Astrocyte (in vitro differentiated cells and primary cell): Measurements from ENCODE around the gene VWA8. TPM values are rescaled to one million over a fixed set of nuclear protein-coding genes. Genes with fewer than 3 reads are reported as not detected.

Experiments used
- DNase-seq: peaks from one replicate; pipeline ENCODE4 v3.0.0-alpha.2; 2010; ENCODE audit warnings: low read depth
- FAIRE-seq: peaks from 2 replicates; lab custom pipeline; 2011; peaks lifted over from hg19 to GRCh38; lab: Jason Lieb, UNC
- H2AFZ ChIP-seq: 2 replicates; pipeline ENCODE4 v1.6.0; 2012; ENCODE audit warnings: low read depth, low read length, inconsistent platforms
- H3K27ac ChIP-seq: 2 replicates; pipeline ENCODE4 v1.5.1; 2011; ENCODE audit warnings: low read depth, low read length, inconsistent platforms
- H3K27me3 ChIP-seq: 2 replicates; pipeline ENCODE4 v1.6.0; 2011; ENCODE audit warnings: low read length, inconsistent platforms; ENCODE audit not compliant: insufficient read depth
- H3K36me3 ChIP-seq: 2 replicates; pipeline ENCODE4 v1.5.1; 2011; ENCODE audit warnings: low read length, inconsistent platforms; ENCODE audit not compliant: insufficient read depth
- H3K4me1 ChIP-seq: 2 replicates; pipeline ENCODE4 v1.5.1; 2011; ENCODE audit warnings: low read length, inconsistent platforms; ENCODE audit not compliant: insufficient read depth
- H3K4me2 ChIP-seq: 2 replicates; pipeline ENCODE4 v1.6.0; 2012; ENCODE audit warnings: low read length, inconsistent platforms
- H3K4me3 ChIP-seq: 2 replicates; pipeline ENCODE4 v1.5.1; 2011; ENCODE audit warnings: low read depth, mild to moderate bottlenecking, low read length, inconsistent platforms; ENCODE audit not compliant: insufficient read depth
- H3K79me2 ChIP-seq: 2 replicates; pipeline ENCODE4 v1.6.0; 2012; ENCODE audit warnings: mild to moderate bottlenecking, low read length, inconsistent platforms; ENCODE audit not compliant: insufficient read depth
- H3K9ac ChIP-seq: 2 replicates; pipeline ENCODE4 v1.6.0; 2012; ENCODE audit warnings: mild to moderate bottlenecking, low read length, inconsistent platforms
- H3K9me3 ChIP-seq: 2 replicates; pipeline ENCODE4 v1.5.1; 2012; ENCODE audit warnings: low read depth, mild to moderate bottlenecking, low read length, inconsistent platforms; ENCODE audit not compliant: insufficient read depth
- H4K20me1 ChIP-seq: 2 replicates; pipeline ENCODE4 v1.6.0; 2012; ENCODE audit warnings: low read length, inconsistent platforms; ENCODE audit not compliant: insufficient read depth
- H3K27ac Mint-ChIP-seq: one replicate; pipeline ENCODE4 v1.8.0; 2021; ENCODE audit warnings: mild to moderate bottlenecking, mixed read lengths; ENCODE audit not compliant: unreplicated experiment
- H3K27me3 Mint-ChIP-seq: one replicate; pipeline ENCODE4 v1.8.0; 2021; ENCODE audit warnings: low read depth, mixed read lengths; ENCODE audit not compliant: unreplicated experiment
- H3K36me3 Mint-ChIP-seq: one replicate; pipeline ENCODE4 v1.8.0; 2021; ENCODE audit warnings: low read depth, mixed read lengths; ENCODE audit not compliant: unreplicated experiment
- H3K4me1 Mint-ChIP-seq: one replicate; pipeline ENCODE4 v1.8.0; 2021; ENCODE audit warnings: low read depth, mixed read lengths; ENCODE audit not compliant: unreplicated experiment
- H3K4me3 Mint-ChIP-seq: one replicate; pipeline ENCODE4 v1.8.0; 2021; ENCODE audit warnings: mild to moderate bottlenecking, moderate library complexity, mixed read lengths; ENCODE audit not compliant: unreplicated experiment
- H3K9me3 Mint-ChIP-seq: one replicate; pipeline ENCODE4 v1.8.0; 2021; ENCODE audit warnings: mild to moderate bottlenecking, mixed read lengths; ENCODE audit not compliant: unreplicated experiment
- CTCF ChIP-seq: IDR thresholded peaks from 2 replicates; pipeline ENCODE4 v1.5.1; 2011; ENCODE audit warnings: low read depth, mild to moderate bottlenecking, inconsistent platforms, low read length, moderate library complexity; ENCODE audit not compliant: insufficient read depth
- EZH2 ChIP-seq: IDR thresholded peaks from 2 replicates; pipeline ENCODE4 v1.6.1; 2012; ENCODE audit warnings: mild to moderate bottlenecking, low read length, inconsistent platforms; ENCODE audit not compliant: insufficient read depth
- total RNA-seq: library from RNA; stranded (reverse); gene quantifications from 2 replicates; pipeline ENCODE4 v1.2.1, GENCODE V29; 2021

VWA8 gene
- total RNA-seq, 1 donor from 2014 or later = 15.6 TPM

- H3K27me3 Mint-ChIP-seq = no peaks in the 10 kb centered on the region
- no peak overlapping the region for H3K4me2 ChIP-seq
These were observed 22.0 kb downstream of the VWA8 start for GRCh38 chr13:41938918-41939317.

GRCh38 chr13:41937388-41937787, 23.5 kb downstream of the VWA8 start:
- Mint-ChIP-seq H3K9me3 (peaks cover 4% of the 10 kb centered on the region), H3K27me3 (no peaks in the 10 kb centered on the region), H3K27ac (no peak overlapping the region), H3K4me1 (peaks cover 8% of the 10 kb centered on the region), H3K36me3 (peaks cover 7% of the 10 kb centered on the region), H3K4me3 (no peak overlapping the region)
- no peak for TF ChIP-seq CTCF
- TF ChIP-seq EZH2 = no peak
- Histone ChIP-seq H3K4me2 (no peak overlapping the region), H4K20me1 (peaks cover 2% of the 10 kb centered on the region), H3K9ac (no peak overlapping the region), H2AFZ (no peak overlapping the region), H3K9me3 (no peaks in the 10 kb centered on the region), H3K4me1 (no peaks in the 10 kb centered on the region), H3K4me3 (no peak overlapping the region), H3K27me3 (no peaks in the 10 kb centered on the region), H3K36me3 (no peaks in the 10 kb centered on the region), H3K79me2 (no peaks in the 10 kb centered on the region), H3K27ac (no peak overlapping the region)
- DNase-seq (no peak), FAIRE-seq (no peak)

More at GRCh38 chr13:41938918-41939317, 22.0 kb downstream of the VWA8 start:
- no peaks in the 10 kb centered on the region for H3K27me3 ChIP-seq
- peaks cover 11% of the 10 kb centered on the region for H3K4me1 Mint-ChIP-seq
- H3K27ac ChIP-seq = no peak overlapping the region
- no peaks in the 10 kb centered on the region for H3K9me3 ChIP-seq
- FAIRE-seq (no peak), DNase-seq (no peak)
- H3K79me2 ChIP-seq = no peaks in the 10 kb centered on the region
- TF ChIP-seq CTCF = no peak
- no peak for TF ChIP-seq EZH2
- no peak overlapping the region for H3K4me3 ChIP-seq
- no peaks in the 10 kb centered on the region for H3K9me3 Mint-ChIP-seq
- H3K36me3 Mint-ChIP-seq = peaks cover 7% of the 10 kb centered on the region
- no peak overlapping the region for H3K27ac Mint-ChIP-seq
- no peaks in the 10 kb centered on the region for H3K4me1 ChIP-seq
- peaks cover 7% of the 10 kb centered on the region for H4K20me1 ChIP-seq
- H3K36me3 ChIP-seq = no peaks in the 10 kb centered on the region
- no peak overlapping the region for H3K9ac ChIP-seq
- H3K4me3 Mint-ChIP-seq = no peak overlapping the region
- no peak overlapping the region for H2AFZ ChIP-seq

GRCh38 chr13:41935501-41935900, 25.4 kb downstream of the VWA8 start:
- no peaks in the 10 kb centered on the region for H3K27me3 Mint-ChIP-seq
- no peak for FAIRE-seq
- Histone ChIP-seq H3K27me3 (no peaks in the 10 kb centered on the region), H3K9ac (no peak overlapping the region), H2AFZ (no peak overlapping the region), H3K79me2 (no peaks in the 10 kb centered on the region), H3K27ac (no peak overlapping the region), H3K36me3 (no peaks in the 10 kb centered on the region), H3K4me1 (no peaks in the 10 kb centered on the region), H3K9me3 (no peaks in the 10 kb centered on the region), H3K4me3 (no peak overlapping the region), H3K4me2 (no peak overlapping the region), H4K20me1 (no peaks in the 10 kb centered on the region)
- peaks cover 9% of the 10 kb centered on the region for H3K36me3 Mint-ChIP-seq
- no peak overlapping the region for H3K4me3 Mint-ChIP-seq
- no peaks in the 10 kb centered on the region for H3K4me1 Mint-ChIP-seq
- DNase-seq = no peak
- no peak overlapping the region for H3K27ac Mint-ChIP-seq
- H3K9me3 Mint-ChIP-seq = peaks cover 4% of the 10 kb centered on the region
- no peak for TF ChIP-seq CTCF
- no peak for TF ChIP-seq EZH2
